Upper lobe of left lung (tissue), 4 donors: Measurements from ENCODE around the gene SMAD6.

ENCODE experiments used
- EP300 ChIP-seq, 4 donors: sonication (generic); formaldehyde crosslinking; IDR thresholded peaks; one replicate each; pipeline ENCODE4 v1.5.1; 2017; ENCODE audit warnings: antibody characterized with exemption in 4 of 4, control low read depth in 2 of 4
- POLR2A ChIP-seq, 4 donors: fragments of 450-650 bp; IDR thresholded peaks; one replicate each; pipeline ENCODE4 v1.5.1; 2016 to 2017; ENCODE audit warnings: antibody characterized with exemption in 4 of 4, mild to moderate bottlenecking in 2 of 4
- POLR2AphosphoS5 ChIP-seq, 2 donors: sonication (generic); formaldehyde crosslinking; IDR thresholded peaks; one replicate each; pipeline ENCODE4 v1.5.1; 2017; ENCODE audit warnings: antibody characterized with exemption in 2 of 2
- TF ChIP-seq, protein P1 (sequence below), 6 experiments: fragments of 450-650 bp in 4 of 6; fragments of 200-600 bp in 2 of 6; sonication (generic) in 2 of 6; IDR thresholded peaks; one replicate each; pipeline ENCODE4 v1.5.1; 2016 to 2019; ENCODE audit warnings: antibody characterized with exemption in 6 of 6

DNA sequence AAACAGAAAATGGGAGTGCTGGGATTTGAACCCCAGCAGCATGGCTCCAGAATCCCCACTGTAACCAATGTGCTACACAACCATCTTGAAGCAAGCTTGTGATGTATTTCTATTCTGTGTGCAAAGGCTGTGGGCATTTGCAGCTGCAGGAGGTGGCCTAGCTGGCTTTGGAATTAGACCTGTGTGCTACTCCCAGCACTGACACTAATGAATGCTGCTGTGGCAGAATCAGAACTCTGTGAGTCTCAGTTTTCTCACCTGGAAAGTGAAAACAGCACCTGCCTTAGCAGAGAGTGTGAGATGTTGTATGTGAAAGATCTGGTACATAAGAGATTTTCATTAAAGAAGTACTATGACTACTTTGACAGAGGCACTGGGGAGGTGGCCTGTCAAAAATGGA is 21.5 kb upstream of the SMAD6 start:
- TF ChIP-seq, protein P1, sequence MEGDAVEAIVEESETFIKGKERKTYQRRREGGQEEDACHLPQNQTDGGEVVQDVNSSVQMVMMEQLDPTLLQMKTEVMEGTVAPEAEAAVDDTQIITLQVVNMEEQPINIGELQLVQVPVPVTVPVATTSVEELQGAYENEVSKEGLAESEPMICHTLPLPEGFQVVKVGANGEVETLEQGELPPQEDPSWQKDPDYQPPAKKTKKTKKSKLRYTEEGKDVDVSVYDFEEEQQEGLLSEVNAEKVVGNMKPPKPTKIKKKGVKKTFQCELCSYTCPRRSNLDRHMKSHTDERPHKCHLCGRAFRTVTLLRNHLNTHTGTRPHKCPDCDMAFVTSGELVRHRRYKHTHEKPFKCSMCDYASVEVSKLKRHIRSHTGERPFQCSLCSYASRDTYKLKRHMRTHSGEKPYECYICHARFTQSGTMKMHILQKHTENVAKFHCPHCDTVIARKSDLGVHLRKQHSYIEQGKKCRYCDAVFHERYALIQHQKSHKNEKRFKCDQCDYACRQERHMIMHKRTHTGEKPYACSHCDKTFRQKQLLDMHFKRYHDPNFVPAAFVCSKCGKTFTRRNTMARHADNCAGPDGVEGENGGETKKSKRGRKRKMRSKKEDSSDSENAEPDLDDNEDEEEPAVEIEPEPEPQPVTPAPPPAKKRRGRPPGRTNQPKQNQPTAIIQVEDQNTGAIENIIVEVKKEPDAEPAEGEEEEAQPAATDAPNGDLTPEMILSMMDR (IDR thresholded peaks at IDR 0.05) = no peak
- TF ChIP-seq EP300 (IDR thresholded peaks at IDR 0.05) = no peak
- TF ChIP-seq POLR2AphosphoS5 (IDR thresholded peaks at IDR 0.05) = no peak
- TF ChIP-seq POLR2A (IDR thresholded peaks at IDR 0.05) = no peak
